ENCODE results near the gene ZNF414.

ZNF414 gene

DNA sequence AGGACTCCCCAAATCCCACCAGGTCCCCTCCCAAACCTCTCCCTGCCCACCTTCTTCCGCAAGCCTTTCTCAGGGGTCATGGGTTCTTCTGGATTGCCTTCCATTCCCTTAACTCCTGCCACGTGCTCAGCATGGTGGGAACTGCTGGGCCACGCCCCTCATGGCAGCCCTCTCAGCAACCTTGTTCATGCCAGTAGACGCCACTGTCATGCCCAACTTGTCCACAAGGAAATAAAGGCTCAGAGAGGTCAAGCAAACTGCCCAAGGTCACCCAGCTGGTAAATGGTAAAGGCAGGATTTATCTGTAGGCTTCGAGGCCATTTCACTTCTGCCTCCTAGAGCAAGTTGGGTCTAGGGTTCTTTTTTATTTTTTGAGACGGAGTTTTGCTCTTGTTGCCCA, 22.4 kb downstream of the ZNF414 start:
- DNase-seq (ENCODE audit: low spot score) = no peak
- FAIRE-seq = no peak

- no peak for DNase-seq (ENCODE audit: low spot score)
- FAIRE-seq = no peak
Observed at GRCh38 chr19:8490873-8491272, 23.1 kb downstream of the ZNF414 start.

GRCh38 chr19:8490395-8490760, 23.6 kb downstream of the ZNF414 start:
- DNase-seq (ENCODE audit: low spot score) (no peak), FAIRE-seq (no peak)

- DNase-seq (ENCODE audit: low spot score) = no peak
- no peak for FAIRE-seq
Observed at GRCh38 chr19:8489561-8490394, 24.2 kb downstream of the ZNF414 start.

- DNase-seq (ENCODE audit: low spot score) (no peak), FAIRE-seq (no peak)
Observed at GRCh38 chr19:8488365-8488764, 25.6 kb downstream of the ZNF414 start.

DNA sequence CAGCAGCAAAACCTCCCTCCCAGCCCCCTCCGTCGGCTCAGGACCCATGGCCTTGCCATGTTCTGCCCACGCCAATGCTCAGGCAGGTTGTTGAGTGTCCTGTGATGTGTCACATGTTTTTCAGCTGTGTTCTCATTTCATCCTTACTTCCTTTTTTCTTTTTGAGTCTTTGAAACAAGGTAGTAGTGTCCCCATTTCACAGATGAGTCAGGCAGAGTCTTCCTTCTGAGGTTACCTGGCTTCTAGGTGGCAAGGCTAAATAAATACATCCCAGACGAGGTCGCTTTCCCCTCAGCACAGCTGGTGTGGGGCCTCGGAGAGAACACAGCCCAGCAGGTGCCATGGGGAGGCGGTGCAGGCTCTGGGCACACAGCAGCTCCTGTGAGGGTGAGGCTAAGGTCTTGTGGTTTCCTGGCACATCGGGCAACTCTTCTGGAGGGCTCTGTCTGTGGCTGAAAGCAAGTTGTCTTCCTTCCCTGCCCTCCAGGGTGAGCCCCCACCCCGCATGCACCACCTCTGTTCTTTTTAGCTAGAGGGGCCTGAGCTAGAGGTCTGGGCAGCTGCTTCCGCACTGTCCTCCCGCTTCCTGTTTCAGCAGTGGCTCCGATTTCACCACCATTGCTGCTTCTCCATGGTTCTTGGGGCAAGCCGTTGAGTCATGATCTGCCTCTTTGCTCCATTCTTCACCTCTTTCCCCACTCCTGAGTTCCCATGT, 26.7 kb downstream of the ZNF414 start:
- FAIRE-seq (no peak), DNase-seq (ENCODE audit: low spot score) (no peak)

- FAIRE-seq = no peak
- no peak for DNase-seq (ENCODE audit: low spot score)
Observed at GRCh38 chr19:8486661-8487136, 27.3 kb downstream of the ZNF414 start.

GRCh38 chr19:8485561-8486371, 28.2 kb downstream of the ZNF414 start:
- DNase-seq (ENCODE audit: low spot score) = no peak
- no peak for FAIRE-seq

DNA sequence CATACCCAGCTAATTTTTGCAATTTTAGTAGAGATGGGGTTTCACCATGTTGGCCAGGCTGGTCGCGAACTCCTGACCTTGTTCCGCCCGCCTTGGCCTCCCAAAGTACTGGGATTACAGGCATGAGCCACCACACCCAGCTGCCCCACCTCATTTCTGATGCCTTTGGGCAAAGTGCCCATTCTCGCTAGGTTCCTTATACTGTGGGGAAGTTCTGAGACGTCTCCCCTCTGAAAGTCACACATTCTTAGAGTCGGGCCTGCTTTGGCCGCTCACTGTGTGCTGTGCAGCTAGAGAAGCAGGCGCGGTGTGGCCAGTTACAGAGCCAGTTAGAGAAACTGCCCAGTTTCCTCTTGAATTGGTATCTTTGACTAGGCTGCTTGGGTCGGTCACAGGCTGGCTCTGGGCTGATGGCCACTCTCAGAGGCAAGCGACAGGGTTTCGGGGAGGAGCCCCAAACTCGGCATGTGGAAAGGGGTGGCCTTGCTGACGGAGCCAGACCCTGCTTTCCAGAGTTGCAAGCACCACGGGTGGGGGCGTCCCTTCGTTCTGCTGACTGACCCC, 29.6 kb downstream of the ZNF414 start:
- no peak for DNase-seq (ENCODE audit: low spot score)

GRCh38 chr19:8483165-8483564, 30.8 kb downstream of the ZNF414 start:
- FAIRE-seq = no peak
- no peak for DNase-seq (ENCODE audit: low spot score)

More for the DNA sequence above, 29.6 kb downstream of the ZNF414 start:
- FAIRE-seq = no peak

DNA sequence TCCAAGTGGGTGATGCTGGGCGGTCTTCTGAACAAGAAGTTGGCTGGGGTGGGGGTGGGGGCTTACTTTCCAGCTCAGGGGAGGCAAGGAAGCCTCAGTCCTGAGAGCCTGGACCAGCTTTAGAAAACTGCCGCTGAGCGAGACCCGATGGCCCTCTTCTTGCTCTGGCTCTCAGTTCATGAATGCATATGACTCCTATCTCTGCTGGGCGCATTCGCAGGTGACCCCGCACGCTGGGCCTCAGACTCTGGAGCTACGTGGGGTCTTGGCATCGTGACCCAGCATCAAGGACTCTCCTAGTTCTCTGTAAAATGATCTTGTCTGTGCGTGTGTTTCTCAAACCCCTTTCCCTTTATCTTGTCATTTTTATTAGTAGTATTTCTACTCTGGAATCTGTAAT, 31.3 kb downstream of the ZNF414 start:
- DNase-seq (ENCODE audit: low spot score) (no peak), FAIRE-seq (no peak)

DNA sequence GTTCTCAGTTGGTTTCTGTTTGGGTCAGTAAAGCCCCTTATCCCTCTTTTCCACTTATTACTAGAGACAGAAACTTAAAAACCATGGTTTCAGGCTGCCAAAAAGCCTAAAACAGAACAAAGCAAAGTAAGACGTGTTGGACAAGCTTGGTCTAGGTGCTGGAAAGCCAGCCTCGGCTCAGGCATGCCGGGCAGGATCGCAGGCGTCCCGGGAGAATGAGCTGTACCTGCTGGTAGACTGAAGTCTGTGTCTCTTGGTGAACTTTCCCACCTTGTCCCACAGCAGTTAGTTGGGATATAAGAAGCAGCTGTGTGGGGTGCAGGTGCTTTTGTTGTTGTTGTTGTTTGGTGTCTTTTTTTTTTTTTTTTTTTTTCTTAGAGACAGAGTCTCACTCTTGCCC, 32.4 kb downstream of the ZNF414 start:
- FAIRE-seq = no peak
- no peak for DNase-seq (ENCODE audit: low spot score)

- FAIRE-seq = no peak
Observed at GRCh38 chr19:8481201-8481600, 32.8 kb downstream of the ZNF414 start.

DNA sequence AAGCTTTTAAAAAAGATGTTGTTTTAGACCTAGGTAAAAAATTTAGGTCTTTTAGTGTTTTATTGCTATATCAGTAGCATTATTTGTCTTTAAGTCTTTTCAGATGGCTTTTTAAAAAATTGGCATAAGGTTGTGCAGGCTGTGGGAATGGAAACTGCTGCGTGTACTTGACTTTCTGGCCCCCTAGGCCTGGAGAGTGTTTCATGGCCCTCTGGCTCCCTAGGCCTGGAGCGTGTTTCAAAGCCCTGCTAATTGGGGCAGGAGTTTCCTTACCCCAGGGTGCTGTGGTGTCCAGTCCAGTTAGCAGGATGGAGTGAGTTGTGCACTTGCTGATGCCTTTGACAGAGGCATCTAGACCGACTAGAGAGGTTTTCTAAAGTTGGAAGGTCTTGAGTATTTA, 35.4 kb downstream of the ZNF414 start:
- DNase-seq (ENCODE audit: low spot score) = no peak
- no peak for FAIRE-seq

More at GRCh38 chr19:8481201-8481600, 32.8 kb downstream of the ZNF414 start:
- no peak for DNase-seq (ENCODE audit: low spot score)

DNA sequence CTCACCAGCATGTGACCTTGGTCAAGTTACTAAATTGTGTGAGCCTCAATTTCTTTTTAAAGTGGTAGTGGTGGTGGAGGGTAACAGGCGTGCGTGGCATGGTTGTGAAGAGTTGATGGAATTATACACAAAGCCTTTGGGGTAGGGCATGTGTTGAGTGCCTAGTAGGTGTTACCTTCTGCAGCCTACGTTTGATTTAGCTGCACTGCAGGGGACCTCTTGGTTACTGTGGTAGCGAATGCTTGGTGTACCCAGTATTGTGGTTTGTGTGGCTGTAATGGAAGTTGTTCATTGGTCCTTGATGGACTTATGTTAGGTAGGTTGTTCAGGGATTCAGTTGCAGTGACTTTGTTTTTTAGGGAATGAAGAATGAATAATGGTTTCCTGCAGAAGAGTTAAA, 36.1 kb downstream of the ZNF414 start:
- no peak for DNase-seq (ENCODE audit: low spot score)
- no peak for FAIRE-seq

DNA sequence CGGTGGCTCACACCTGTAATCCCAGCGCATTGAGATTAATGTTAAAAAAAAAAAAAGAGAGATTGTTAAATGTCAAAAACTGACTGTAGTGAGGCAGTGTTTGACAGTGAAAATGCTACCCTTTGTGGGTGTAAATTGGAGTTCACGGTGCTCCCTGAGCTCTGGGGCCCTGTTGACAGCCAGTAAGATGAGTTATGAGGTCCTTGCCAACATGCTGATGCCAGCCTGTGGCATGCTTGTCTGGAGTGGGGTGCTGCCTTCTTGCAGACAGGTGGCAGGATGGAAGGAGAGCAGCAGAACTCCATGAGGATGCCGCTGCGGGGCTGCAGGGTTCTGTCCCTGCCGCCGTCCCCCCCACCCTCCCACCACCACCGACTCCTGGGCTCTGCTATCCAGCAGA, 37.4 kb downstream of the ZNF414 start:
- no peak for FAIRE-seq
- no peak for DNase-seq (ENCODE audit: low spot score)

DNA sequence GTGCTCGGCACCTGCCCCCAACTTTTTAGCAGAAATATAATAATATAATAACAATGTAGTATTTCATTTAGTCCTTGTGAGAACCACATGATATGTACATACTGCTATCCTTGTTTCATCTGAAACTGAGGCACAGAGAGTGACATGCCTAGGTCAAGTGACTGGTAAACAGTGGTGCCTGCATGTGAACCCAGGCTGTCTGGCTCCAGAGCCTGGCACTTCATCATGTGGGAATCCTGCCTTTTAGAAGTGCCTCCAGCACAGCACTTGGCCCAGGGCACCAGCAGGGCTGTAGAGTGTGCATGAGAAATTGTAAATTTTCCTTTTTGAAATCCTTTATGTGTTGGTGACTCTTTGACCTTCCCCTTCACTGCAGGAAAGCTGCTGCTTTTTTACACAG, 39.0 kb downstream of the ZNF414 start:
- FAIRE-seq = no peak

GRCh38 chr19:8473648-8474476, 40.1 kb downstream of the ZNF414 start:
- no peak for FAIRE-seq
- no peak for DNase-seq (ENCODE audit: low spot score)

More for the DNA sequence above, 39.0 kb downstream of the ZNF414 start:
- no peak for DNase-seq (ENCODE audit: low spot score)

DNA sequence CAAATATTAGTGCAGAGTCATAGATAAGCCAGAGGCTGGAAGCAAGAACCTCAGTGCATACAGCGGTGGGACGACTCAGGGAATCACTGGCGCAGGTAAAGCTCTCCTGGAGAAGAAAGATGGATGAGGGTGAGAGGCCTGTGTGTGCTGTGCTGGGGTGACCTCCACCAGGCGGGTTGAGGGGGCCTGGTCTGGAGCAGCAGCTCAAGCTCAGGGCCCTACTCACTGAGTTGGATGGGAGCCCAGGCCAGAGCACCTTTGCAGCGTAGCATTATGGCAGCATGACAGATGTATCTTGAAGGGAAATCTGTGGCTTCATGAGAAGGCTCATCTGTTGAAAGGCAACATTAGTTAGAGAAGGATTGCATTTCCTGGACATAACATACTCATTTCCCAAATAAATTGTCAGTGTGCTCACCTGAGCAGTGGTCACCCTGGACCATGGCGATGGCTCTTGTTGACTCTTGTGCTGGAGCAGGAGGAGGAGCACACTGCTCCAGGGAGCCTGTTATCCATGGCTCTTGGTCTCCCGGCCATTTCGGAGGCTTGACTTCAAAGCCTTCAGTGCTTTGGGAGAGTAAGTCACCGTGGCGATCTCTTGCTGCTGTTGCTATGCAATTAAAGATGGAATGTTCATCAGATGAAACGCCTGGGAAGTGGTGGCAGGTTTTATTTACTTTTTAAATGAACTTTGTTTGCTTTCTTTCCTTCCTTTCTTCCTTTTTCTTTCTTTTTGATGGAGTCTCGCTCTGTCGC, 44.2 kb downstream of the ZNF414 start:
- FAIRE-seq = no peak

More for the DNA sequence above, 44.2 kb downstream of the ZNF414 start:
- DNase-seq (ENCODE audit: low spot score) = no peak

Measured in urothelium cell line (cell line).